ENCODE measurements around the gene RGL1. TPM values are rescaled to one million over a fixed set of nuclear protein-coding genes. Genes with fewer than 3 reads are reported as not detected.
A peak's percentile ranks its signal among the peaks of the same experiment; 100 is the strongest.

Gene RGL1
- total RNA-seq (20.6 and 22.8 TPM in 2 replicates), polyA plus RNA-seq (21.6 and 24.1 TPM in 2 replicates)

DNA sequence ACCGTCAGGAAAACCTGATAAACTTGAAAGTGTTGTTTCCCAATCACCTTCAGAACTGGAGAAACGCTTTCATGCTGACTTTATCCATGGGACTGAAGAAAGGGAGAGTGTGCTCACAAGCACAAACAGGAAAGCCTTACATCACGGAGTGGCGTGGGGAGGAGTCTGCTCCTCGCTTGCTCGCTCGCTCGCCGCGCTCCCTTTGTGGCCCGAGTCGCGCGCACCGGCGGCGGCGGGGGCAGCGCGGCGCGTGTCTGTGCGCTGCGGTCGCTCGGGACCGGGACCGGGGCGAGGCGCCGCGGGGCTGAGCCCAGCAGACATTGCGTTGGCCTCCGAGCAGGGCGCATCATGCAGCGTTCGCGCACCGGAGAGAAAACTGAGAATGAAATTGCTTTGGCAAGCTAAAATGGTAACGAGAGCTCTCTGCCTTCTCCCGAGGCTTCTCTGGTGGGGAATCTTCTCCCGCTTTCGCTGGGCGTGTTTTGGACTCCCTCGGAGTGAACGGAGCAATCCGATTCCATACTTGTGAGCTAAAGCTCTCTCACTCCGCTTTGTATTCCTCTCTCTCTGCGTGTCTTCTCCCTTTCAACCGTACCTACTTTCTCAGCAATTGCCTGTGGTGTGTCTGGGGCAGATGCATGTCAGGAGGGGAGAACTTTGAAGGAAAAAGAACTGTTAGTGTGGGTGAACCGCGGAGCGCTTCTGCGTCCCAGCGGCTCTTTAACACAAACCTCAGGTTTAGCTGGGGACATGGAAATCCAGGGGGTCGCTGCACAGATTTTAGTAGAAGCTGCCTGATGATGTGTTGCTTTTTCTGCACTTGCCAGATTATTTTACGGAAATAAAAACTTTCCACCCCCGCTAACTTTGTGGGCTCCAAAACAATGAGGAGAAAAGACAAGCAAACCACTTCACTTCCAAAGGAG, at the start of gene RGL1:
Gene RGL1, plus strand, starts transcription at position 205 of the 926 bp plus-strand sequence. Its CDS starts 178 bp downstream, at position 383.
- peak; percentile 82 to 91 for DNase-seq (ENCODE audit: low read depth in 1 of 2, low spot score in 1 of 2)
- no peaks in the 10 kb centered on the region for H3K27me3 ChIP-seq
- peak within 1 kb of the TSS; percentile 74 for H3K4me3 ChIP-seq
- H3K9me3 ChIP-seq (ENCODE audit: low read depth) = no peaks in the 10 kb centered on the region
- no peaks in the 10 kb centered on the region for H3K36me3 ChIP-seq
- peak within 1 kb of the TSS; percentile 88 for H3K27ac ChIP-seq
- peaks cover 27% of the 10 kb centered on the region for H3K4me1 ChIP-seq (ENCODE audit: low read depth)
- no peak for TF ChIP-seq CTCF (IDR thresholded peaks at IDR 0.05; ENCODE audit: low read depth, low read length)

- Histone ChIP-seq H3K27me3 (no peaks in the 10 kb centered on the region), H3K4me1 (ENCODE audit: low read depth) (peaks cover 7% of the 10 kb centered on the region), H3K36me3 (no peaks in the 10 kb centered on the region), H3K4me3 (no peak overlapping the region), H3K27ac (peak overlapping the region; percentile 12), H3K9me3 (ENCODE audit: low read depth) (no peaks in the 10 kb centered on the region)
- TF ChIP-seq CTCF (IDR thresholded peaks at IDR 0.05; ENCODE audit: low read depth, low read length) = no peak
- no peak for DNase-seq (ENCODE audit: low read depth in 1 of 2, low spot score in 1 of 2)
These were observed 48.6 kb upstream of the RGL1 start for GRCh38 chr1:183756326-183756725.

DNA sequence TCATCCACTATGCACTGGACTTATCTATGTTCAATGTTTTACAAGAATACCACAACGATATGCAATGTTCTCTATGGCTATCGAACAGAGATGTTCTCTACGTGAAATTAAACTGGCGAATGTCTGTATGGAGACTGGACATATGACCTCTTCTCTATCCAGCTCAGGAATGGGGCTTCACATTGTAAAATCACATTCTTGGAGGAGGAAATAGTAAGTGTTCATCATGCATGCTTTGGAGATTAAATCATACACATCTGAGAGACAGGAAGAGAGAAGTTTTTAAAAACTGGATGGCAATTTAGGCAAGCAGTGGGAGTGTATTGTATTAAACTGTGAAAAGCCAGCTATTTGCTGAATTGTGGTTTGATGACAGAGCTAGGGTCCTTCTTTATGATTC, 47.9 kb upstream of the RGL1 start:
- no peaks in the 10 kb centered on the region for H3K36me3 ChIP-seq
- no peak overlapping the region for H3K27ac ChIP-seq
- TF ChIP-seq CTCF (IDR thresholded peaks at IDR 0.05; ENCODE audit: low read depth, low read length) = no peak
- no peak overlapping the region for H3K4me3 ChIP-seq
- H3K9me3 ChIP-seq (ENCODE audit: low read depth) = no peaks in the 10 kb centered on the region
- no peaks in the 10 kb centered on the region for H3K27me3 ChIP-seq
- peak in 1 of 2 donors; percentile 80 for DNase-seq (ENCODE audit: low read depth in 1 of 2, low spot score in 1 of 2)
- peaks cover 7% of the 10 kb centered on the region for H3K4me1 ChIP-seq (ENCODE audit: low read depth)

DNA sequence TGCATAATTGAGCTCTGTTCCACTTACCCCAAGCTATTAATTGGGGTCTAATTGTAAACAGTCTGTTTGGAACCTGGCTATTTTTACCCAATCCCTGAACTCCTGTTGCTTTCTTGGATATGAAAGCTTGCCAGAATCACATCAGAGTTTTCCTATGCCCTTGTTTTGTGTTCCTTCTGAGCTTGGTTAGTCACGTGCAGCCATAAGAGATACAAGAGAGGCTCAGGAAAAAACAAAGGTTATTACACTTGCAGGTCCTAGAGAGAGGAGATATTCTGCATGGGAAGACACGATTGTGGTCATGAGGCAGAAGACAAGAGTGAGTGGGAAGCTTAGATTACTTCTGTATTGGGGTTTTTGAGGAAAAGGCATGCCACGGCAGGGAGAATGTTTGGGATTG, 46.0 kb upstream of the RGL1 start:
- DNase-seq (ENCODE audit: low read depth in 1 of 2, low spot score in 1 of 2) = no peak
- Histone ChIP-seq H3K4me1 (ENCODE audit: low read depth) (peaks cover 7% of the 10 kb centered on the region), H3K36me3 (no peaks in the 10 kb centered on the region), H3K27me3 (no peaks in the 10 kb centered on the region), H3K9me3 (ENCODE audit: low read depth) (no peaks in the 10 kb centered on the region), H3K27ac (peak overlapping the region; percentile 67), H3K4me3 (no peak overlapping the region)
- no peak for TF ChIP-seq CTCF (IDR thresholded peaks at IDR 0.05; ENCODE audit: low read depth, low read length)

GRCh38 chr1:183760661-183761060, 44.3 kb upstream of the RGL1 start:
- Histone ChIP-seq H3K4me1 (ENCODE audit: low read depth) (peaks cover 7% of the 10 kb centered on the region), H3K27ac (no peak overlapping the region), H3K9me3 (ENCODE audit: low read depth) (no peaks in the 10 kb centered on the region), H3K27me3 (no peaks in the 10 kb centered on the region), H3K4me3 (no peak overlapping the region), H3K36me3 (no peaks in the 10 kb centered on the region)
- peak in 1 of 2 donors; percentile 28 for DNase-seq (ENCODE audit: low read depth in 1 of 2, low spot score in 1 of 2)
- no peak for TF ChIP-seq CTCF (IDR thresholded peaks at IDR 0.05; ENCODE audit: low read depth, low read length)
